ENCODE measurements around the gene ARHGAP24.

ARHGAP24 gene

GRCh38 chr4:86032476-86033022 is 557.6 kb downstream of the ARHGAP24 start:
- no peak for TF ChIP-seq CTCF (IDR thresholded peaks at IDR 0.05; ENCODE audit: borderline replicate concordance, insufficient read depth, low read depth, low read length)
- no peak overlapping the region for H3K4me3 ChIP-seq (ENCODE audit: low read depth, low read length)

GRCh38 chr4:86033171-86033570 is 558.2 kb downstream of the ARHGAP24 start:
- TF ChIP-seq CTCF (IDR thresholded peaks at IDR 0.05; ENCODE audit: borderline replicate concordance, insufficient read depth, low read depth, low read length) = no peak

DNA sequence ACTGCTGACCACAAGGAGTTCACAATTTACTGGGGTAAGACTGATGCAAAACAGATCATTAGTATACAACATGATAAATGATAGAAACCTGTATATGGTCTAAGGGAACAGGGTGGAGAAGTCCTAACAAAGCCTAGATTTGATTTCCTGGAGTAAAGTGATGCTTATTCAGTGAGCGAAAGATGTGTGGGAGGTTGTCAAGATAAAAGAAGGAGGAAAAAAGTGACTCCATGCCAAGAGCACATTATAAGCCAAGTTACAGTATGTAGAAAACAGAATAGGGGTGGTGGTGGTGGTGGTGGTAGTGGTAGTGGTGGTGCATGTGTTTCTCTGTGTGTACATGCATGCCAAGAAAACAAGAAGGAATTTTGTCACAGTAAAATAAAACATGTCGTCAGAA is 559.7 kb downstream of the ARHGAP24 start:
- TF ChIP-seq CTCF (IDR thresholded peaks at IDR 0.05; ENCODE audit: borderline replicate concordance, insufficient read depth, low read depth, low read length) = no peak
- H3K4me3 ChIP-seq (ENCODE audit: low read depth, low read length) = no peak overlapping the region

More at GRCh38 chr4:86033171-86033570, 558.2 kb downstream of the ARHGAP24 start:
- H3K4me3 ChIP-seq (ENCODE audit: low read depth, low read length) = no peak overlapping the region

DNA sequence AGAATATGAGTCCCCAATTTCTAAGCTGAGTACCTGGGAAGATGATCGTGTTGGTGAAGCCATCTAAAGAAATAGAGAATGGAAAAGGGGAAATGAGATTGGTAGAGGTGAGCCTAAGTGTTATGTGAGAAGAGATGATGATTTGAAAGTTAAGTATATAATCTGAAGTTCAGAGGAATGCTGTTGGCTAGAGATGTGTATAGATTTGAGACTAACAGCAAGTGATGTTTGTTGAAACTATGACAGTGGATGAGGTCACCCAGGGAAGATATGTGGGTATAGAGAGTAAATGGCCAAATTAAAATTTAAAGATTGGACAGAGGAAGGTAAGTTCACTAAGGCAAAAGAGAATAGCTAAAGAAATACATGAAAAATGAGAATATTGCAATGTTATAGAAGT is 560.7 kb downstream of the ARHGAP24 start:
- TF ChIP-seq CTCF (IDR thresholded peaks at IDR 0.05; ENCODE audit: borderline replicate concordance, insufficient read depth, low read depth, low read length) = no peak
- H3K4me3 ChIP-seq (ENCODE audit: low read depth, low read length) = no peak overlapping the region

GRCh38 chr4:86036736-86037135 is 561.8 kb downstream of the ARHGAP24 start:
- TF ChIP-seq CTCF (IDR thresholded peaks at IDR 0.05; ENCODE audit: borderline replicate concordance, insufficient read depth, low read depth, low read length) = no peak

GRCh38 chr4:86038037-86038436 is 563.1 kb downstream of the ARHGAP24 start:
- no peak overlapping the region for H3K4me3 ChIP-seq (ENCODE audit: low read depth, low read length)
- TF ChIP-seq CTCF (IDR thresholded peaks at IDR 0.05; ENCODE audit: borderline replicate concordance, insufficient read depth, low read depth, low read length) = no peak

More at GRCh38 chr4:86036736-86037135, 561.8 kb downstream of the ARHGAP24 start:
- H3K4me3 ChIP-seq (ENCODE audit: low read depth, low read length) = no peak overlapping the region

DNA sequence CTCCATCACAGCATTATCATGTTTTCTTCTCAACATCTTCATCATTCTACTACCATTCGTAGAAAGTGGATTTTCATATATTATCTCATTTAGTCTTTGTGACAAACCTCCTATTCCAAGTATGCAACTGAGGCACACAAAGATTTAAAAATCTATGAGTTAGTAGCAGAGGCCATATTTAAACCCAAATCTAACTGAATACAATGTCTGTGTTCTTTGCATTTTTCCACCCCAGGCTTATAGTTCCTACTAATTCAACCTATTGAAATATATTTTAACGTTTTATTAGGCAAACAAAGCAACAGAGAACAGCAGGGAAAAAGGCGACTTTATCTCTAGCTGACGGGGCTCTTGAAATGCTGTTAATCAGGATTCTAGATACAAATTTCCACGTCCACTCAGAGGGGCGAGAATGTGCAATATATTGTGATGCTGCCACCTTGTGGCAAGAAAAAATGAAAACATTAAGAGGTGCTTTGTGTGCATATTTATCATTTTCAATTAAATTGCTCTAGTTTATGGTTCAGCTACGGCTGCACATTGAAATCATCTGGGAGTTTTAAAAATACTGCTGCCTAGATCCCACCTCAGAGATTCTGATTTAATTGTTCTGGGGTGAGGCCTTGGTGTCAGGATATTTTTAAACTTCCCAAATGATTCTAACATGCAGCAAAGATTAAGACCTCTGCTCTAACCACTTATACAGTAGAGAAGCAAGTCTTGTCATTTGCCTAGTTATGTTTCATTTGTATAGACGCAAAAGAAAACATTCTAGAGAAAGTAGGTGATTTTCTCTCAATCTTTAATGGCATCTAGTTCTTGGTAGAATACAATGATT is 569.0 kb downstream of the ARHGAP24 start:
- 0 out of 2 replicates have a peak, but pooled peaks have one; percentile 29 for TF ChIP-seq CTCF (IDR thresholded peaks at IDR 0.05; ENCODE audit: borderline replicate concordance, insufficient read depth, low read depth, low read length)
- no peak overlapping the region for H3K4me3 ChIP-seq (ENCODE audit: low read depth, low read length)
